HG03095 (cell line): ENCODE measurements around the gene ZXDC.

Experiments used
- ATAC-seq: cut with Tn5 transposase; IDR thresholded peaks from one replicate; pipeline ENCODE4 v1.9.1; 2021; ENCODE audit warnings: moderate library complexity; ENCODE audit not compliant: unreplicated experiment

Gene ZXDC

GRCh38 chr3:126511291-126511690, 35.6 kb upstream of the ZXDC start:
- ATAC-seq, result no peak

GRCh38 chr3:126510308-126510910, 34.7 kb upstream of the ZXDC start:
- ATAC-seq, result no peak

- no peak for ATAC-seq
Observed at GRCh38 chr3:126509597-126510307, 34.1 kb upstream of the ZXDC start.

- ATAC-seq, result no peak
Observed at GRCh38 chr3:126508564-126508964, 32.9 kb upstream of the ZXDC start.

GRCh38 chr3:126507886-126508285, 32.2 kb upstream of the ZXDC start:
- no peak for ATAC-seq

- no peak for ATAC-seq
Observed at GRCh38 chr3:126503701-126504100, 28.0 kb upstream of the ZXDC start.

- ATAC-seq, result no peak
Observed at GRCh38 chr3:126502656-126503055, 27.0 kb upstream of the ZXDC start.

GRCh38 chr3:126501736-126502135, 26.0 kb upstream of the ZXDC start:
- ATAC-seq, result no peak

GRCh38 chr3:126501054-126501453, 25.4 kb upstream of the ZXDC start:
- ATAC-seq, result no peak

GRCh38 chr3:126500016-126500415, 24.3 kb upstream of the ZXDC start:
- no peak for ATAC-seq

GRCh38 chr3:126499401-126499800, 23.7 kb upstream of the ZXDC start:
- no peak for ATAC-seq

GRCh38 chr3:126498929-126499328, 23.2 kb upstream of the ZXDC start:
- no peak for ATAC-seq

GRCh38 chr3:126498461-126498860, 22.8 kb upstream of the ZXDC start:
- no peak for ATAC-seq

- no peak for ATAC-seq
Observed at GRCh38 chr3:126497956-126498355, 22.3 kb upstream of the ZXDC start.

GRCh38 chr3:126496894-126497850, 21.5 kb upstream of the ZXDC start:
- no peak for ATAC-seq

- ATAC-seq, result no peak
Observed at GRCh38 chr3:126495786-126496185, 20.1 kb upstream of the ZXDC start.

- ATAC-seq, result no peak
Observed at GRCh38 chr3:126494970-126495230, 19.2 kb upstream of the ZXDC start.

- ATAC-seq, result no peak
Observed at GRCh38 chr3:126494204-126494969, 18.7 kb upstream of the ZXDC start.

GRCh38 chr3:126493739-126494138, 18.0 kb upstream of the ZXDC start:
- ATAC-seq, result no peak

GRCh38 chr3:126493051-126493450, 17.4 kb upstream of the ZXDC start:
- ATAC-seq, result no peak
